Measurements from ENCODE around the gene STPG4. TPM values are rescaled to one million over a fixed set of nuclear protein-coding genes. Genes with fewer than 3 reads are reported as not detected.
A peak's percentile ranks its signal among the peaks of the same experiment; 100 is the strongest.

Gene STPG4
- total and polyA plus RNA-seq, 2 of the 8 experiments (the other 6 are each of a cell fraction or from before 2014, with no cell fraction given): 0.28 TPM; not detected in 1

DNA sequence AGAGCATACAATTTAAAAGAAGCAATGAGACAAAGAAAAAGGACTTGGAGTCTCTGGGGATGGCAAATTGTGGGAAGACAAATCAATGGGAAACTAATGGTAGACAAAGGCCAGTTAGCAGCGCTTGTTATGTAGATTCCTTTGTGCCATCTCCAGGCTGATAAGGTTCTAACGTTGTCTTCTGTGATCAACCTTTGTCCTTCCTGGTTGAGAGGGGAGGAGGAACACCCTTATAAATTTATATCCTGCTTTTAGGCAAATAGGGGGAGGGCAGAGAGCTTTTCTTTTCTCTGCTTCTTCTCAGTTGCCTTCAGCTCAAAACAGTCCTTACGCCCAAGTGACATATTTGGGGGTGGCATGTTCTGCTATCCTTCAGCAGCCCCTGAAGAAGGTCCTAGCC is 89.8 kb downstream of the STPG4 start:
- 75% methylated on average over 3 of the region's 3 CpGs; no CpG with 5 or more reads in 1 of the 2 experiments for WGBS, 2 experiments (ENCODE audit: extremely low coverage in 1 of 2, insufficient coverage in 1 of 2, insufficient read length in 1 of 2, insufficient replicate concordance in 2 of 2, low coverage in 1 of 2, low lambda C conversion rate in 2 of 2, missing lambda C conversion rate in 1 of 2)
- Histone ChIP-seq H3K4me3 (ENCODE audit: extremely low read depth in 1 of 4, insufficient read depth in 2 of 4, low read depth in 3 of 4, low read length in 4 of 4) (no peak overlapping the region), H3K4me1 (replicated peaks in 1 of 4; ENCODE audit: control insufficient read depth in 3 of 4, insufficient read depth in 4 of 4, low read length in 3 of 4) (peaks cover 2 to 18% (median 15%) of the 10 kb centered on the region in 4 experiments), H3K79me2 (ENCODE audit: control insufficient read depth in 1 of 2, insufficient read depth in 2 of 2, low read length in 2 of 2) (no peaks in the 10 kb centered on the region), H3K14ac (ENCODE audit: insufficient read length) (no peak overlapping the region), H2BK15ac (ENCODE audit: low read length) (peak overlapping the region; percentile 46; the same call in 1 of the 2 replicates), H3K27ac (ENCODE audit: low read depth, low read length) (no peak overlapping the region), H4K8ac (ENCODE audit: extremely low read depth, insufficient read depth, low read length) (no peak overlapping the region), H4K5ac (ENCODE audit: insufficient read length, low read depth, low read length) (no peak overlapping the region), H4K20me1 (replicated peaks in 1 of 2; ENCODE audit: control insufficient read depth in 1 of 2, insufficient read depth in 2 of 2, low read length in 2 of 2) (no peaks in the 10 kb centered on the region), H3K18ac (ENCODE audit: extremely low read depth, low read length) (peak overlapping the region; percentile 76), H3K4ac (replicated peaks; ENCODE audit: insufficient read length, low read depth, low read length) (no peak overlapping the region), H3K9me3 (ENCODE audit: insufficient read depth in 2 of 2, low read depth in 1 of 2, low read length in 1 of 2) (no peaks in the 10 kb centered on the region), H3K79me1 (ENCODE audit: low read depth, low read length) (no peaks in the 10 kb centered on the region), H3K23me2 (ENCODE audit: low read depth, low read length) (no peaks in the 10 kb centered on the region), H4K91ac (replicated peaks; ENCODE audit: insufficient read length, low read length) (no peak overlapping the region), H2AK5ac (ENCODE audit: low read depth, low read length) (0 out of 2 replicates have a peak overlapping the region, but pooled peaks have one; percentile 32), H2BK120ac (replicated peaks; ENCODE audit: low read depth, low read length) (no peak overlapping the region), H3K23ac (ENCODE audit: insufficient read length) (no peak overlapping the region), H3K27me3 (replicated peaks in 1 of 4; ENCODE audit: control insufficient read depth in 3 of 4, extremely low read depth in 1 of 4, insufficient read depth in 3 of 4, low read length in 3 of 4) (no peaks in the 10 kb centered on the region), H3K36me3 (ENCODE audit: control insufficient read depth in 2 of 4, insufficient read depth in 4 of 4, low read length in 3 of 4) (no peaks in the 10 kb centered on the region), H3K4me2 (ENCODE audit: insufficient read depth in 1 of 2, low read depth in 2 of 2, low read length in 2 of 2) (0 out of 4 replicates have a peak overlapping the region, but pooled peaks of 1 of the 2 experiments have one; percentile 14), H2BK20ac (ENCODE audit: low read length) (no peak overlapping the region), H3K9ac (replicated peaks in 1 of 4; ENCODE audit: extremely low read depth in 1 of 4, low read depth in 3 of 4, low read length in 3 of 4) (no peak overlapping the region; a peak in 1 of 7 replicates), H3K56ac (replicated peaks; ENCODE audit: insufficient read length, low read depth, low read length) (no peak overlapping the region), H2AFZ (ENCODE audit: low read length) (no peak overlapping the region), H2BK5ac (ENCODE audit: low read depth, low read length) (0 out of 2 replicates have a peak overlapping the region, but pooled peaks have one; percentile 47), H2BK12ac (ENCODE audit: low read depth, low read length) (peak overlapping the region; percentile 60)
- no peak for FAIRE-seq
- DNase-seq (ENCODE audit: low read depth in 1 of 2, low spot score in 2 of 2): no peak
- ChIA-PET CTCF (ENCODE audit: partially characterized antibody) (interaction anchor here (0.9 to 2.7 kb wide), 10 partner anchors 8 to 243 kb away, joined by 3 to 7 read pairs (median 4); no protein-coding TSS in a partner anchor), POLR2A (ENCODE audit: partially characterized antibody) (interaction anchor here (1.1 kb wide), 1 partner anchor 107 kb away, joined by 3 read pairs; no protein-coding TSS in a partner anchor)
- TF ChIP-seq PHF8 (conservative IDR thresholded peaks at IDR 0.05; ENCODE audit: low read depth, low read length): no peak
- no peak for TF ChIP-seq FOSL1 (IDR thresholded peaks at IDR 0.05; ENCODE audit: insufficient read depth, low read depth, low read length)
- TF ChIP-seq, protein P1, sequence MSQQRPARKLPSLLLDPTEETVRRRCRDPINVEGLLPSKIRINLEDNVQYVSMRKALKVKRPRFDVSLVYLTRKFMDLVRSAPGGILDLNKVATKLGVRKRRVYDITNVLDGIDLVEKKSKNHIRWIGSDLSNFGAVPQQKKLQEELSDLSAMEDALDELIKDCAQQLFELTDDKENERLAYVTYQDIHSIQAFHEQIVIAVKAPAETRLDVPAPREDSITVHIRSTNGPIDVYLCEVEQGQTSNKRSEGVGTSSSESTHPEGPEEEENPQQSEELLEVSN (IDR thresholded peaks at IDR 0.05): no peak
- no peak for TF ChIP-seq TBP (IDR thresholded peaks at IDR 0.05; ENCODE audit: low read depth, low read length)
- no peak for TF ChIP-seq TAF1 (IDR thresholded peaks at IDR 0.05; ENCODE audit: low read depth, low read length)
- no peak for TF ChIP-seq CHD2 (IDR thresholded peaks at IDR 0.05; ENCODE audit: low read length)
- no peak for TF ChIP-seq BCL11A (IDR thresholded peaks at IDR 0.05; ENCODE audit: low read depth in 2 of 2, low read length in 2 of 2)
- no peak for TF ChIP-seq SP4 (IDR thresholded peaks at IDR 0.05; ENCODE audit: low read length)
- TF ChIP-seq KDM4A (IDR thresholded peaks at IDR 0.05; ENCODE audit: low read depth, low read length, severe bottlenecking): no peak
- TF ChIP-seq, protein P2, sequence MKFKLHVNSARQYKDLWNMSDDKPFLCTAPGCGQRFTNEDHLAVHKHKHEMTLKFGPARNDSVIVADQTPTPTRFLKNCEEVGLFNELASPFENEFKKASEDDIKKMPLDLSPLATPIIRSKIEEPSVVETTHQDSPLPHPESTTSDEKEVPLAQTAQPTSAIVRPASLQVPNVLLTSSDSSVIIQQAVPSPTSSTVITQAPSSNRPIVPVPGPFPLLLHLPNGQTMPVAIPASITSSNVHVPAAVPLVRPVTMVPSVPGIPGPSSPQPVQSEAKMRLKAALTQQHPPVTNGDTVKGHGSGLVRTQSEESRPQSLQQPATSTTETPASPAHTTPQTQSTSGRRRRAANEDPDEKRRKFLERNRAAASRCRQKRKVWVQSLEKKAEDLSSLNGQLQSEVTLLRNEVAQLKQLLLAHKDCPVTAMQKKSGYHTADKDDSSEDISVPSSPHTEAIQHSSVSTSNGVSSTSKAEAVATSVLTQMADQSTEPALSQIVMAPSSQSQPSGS (IDR thresholded peaks at IDR 0.05; ENCODE audit: low read length): no peak
- TF ChIP-seq TEAD4 (IDR thresholded peaks at IDR 0.05; ENCODE audit: low read depth, low read length): no peak

All from H1 (cell line).